GM19455 (cell line): ENCODE data around the gene PIGU.
"Not testable (repeated sequence)": the region's sequence is repeated elsewhere in the genome, so short reads cannot be mapped to it uniquely, and the experiment has no call there.

Experiments
- ATAC-seq: cut with Tn5 transposase; IDR thresholded peaks from one replicate; pipeline ENCODE4 v1.9.1; 2021; ENCODE audit not compliant: unreplicated experiment

The PIGU gene

DNA sequence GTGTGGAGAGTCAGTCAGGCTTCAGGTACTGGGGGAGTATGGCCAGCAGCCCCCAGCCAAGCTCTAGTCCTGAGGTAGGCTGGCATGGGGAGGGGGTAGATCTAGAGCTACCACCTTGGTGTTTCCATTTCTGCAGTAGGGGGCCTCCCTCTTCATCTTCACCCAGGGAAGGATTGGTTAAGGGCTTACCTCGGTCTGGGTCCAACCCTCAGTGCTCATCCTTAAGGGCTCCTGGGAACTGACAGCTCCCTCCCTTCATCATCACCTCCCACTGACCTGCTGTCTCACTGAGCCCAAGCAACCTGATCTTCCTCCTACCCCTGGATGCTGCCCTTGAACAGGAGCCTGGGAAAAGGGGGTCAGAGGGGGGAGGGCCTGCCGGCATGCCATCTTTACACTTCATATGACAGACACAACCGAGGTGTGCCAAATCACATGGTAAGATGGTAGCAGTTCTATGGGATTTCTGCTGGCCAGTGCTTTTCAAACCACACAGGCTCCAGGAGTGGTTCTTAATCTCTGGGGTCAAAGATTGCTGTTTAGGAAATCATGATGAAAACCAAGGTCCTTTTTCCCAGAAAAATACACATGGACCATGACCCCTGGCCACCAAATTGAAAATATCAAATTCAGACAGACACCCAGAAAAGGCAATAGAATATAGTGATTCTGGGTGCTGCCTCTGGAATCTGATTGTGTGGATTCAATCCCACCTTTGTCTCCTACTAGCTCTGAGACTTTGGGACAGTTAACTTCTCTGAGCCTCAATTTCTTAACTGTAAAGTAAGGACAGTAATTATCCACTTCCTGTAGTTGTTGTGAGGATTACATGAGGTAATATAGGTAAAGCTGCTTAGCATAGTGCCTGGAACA lies 30.3 kb upstream of the PIGU start:
- no peak for ATAC-seq

DNA sequence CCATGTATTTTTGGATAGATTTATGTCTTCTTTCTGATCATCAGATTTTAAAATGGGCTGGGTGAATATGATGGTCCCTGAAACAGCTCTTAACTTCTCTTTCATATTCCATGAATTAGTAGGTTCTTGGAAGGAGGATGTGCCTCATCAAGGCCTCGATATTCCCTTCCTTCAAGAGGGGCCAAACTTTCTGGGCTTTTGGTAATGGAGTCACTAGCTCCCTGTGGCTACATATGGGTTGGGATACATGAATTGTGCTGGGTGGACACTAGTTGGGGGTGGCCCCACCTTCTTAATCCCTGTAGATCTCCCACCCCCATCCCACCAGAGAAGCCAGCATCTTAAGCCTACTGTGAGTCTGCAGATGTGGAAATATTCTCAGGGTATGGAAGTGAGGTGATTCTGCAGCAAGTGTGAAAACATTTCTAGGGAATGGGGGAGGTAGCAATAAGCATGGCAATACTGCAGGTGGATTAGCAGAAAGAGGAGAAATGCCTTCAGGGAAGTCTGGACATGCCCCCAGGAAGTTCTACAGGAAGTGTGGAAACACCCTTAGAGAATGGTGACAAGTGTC lies 29.5 kb upstream of the PIGU start:
- ATAC-seq: no peak

DNA sequence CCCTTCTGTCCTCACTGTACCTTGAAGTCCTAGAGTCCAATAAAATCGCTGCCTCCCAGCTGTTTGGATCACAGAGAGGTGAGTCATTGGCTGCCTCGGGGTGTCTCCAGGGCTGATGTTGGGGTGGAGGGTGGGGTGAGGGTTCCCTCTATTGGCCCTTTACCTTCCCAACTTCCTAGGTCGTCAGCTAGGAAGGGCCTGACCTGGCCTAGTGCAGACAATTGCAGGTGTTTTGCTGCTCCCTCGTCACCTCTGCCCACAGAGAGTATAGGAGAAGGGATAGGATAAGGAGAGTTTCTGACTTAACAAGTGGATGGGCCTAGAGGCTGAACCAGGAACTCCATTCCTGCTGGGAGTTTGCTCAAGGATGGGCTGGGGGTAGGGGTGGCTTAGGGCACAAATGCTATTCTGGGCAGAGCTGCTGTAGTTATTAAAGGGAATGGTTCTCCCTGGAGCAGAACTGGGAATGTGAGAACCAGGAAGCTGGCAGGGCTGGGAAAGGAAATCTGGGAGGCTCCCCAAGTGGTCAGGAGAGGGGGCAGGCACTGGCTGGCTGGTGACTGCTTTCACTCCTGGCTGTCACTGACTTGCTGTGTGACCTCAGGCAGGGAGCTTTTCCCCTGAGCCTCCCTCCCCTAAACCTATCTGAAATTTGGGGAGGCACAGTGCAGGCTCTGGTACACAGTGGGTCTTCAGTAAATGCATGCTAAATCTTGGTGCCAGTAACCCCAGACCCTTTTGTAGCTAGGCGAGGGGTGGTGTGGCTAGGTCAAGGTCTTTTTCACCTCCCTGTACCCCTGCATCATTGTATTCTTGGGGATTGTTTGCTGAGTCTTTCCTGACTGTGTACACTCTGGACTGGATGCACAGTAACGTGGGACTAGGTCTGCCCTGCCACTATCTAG lies 28.8 kb upstream of the PIGU start:
- no peak for ATAC-seq

DNA sequence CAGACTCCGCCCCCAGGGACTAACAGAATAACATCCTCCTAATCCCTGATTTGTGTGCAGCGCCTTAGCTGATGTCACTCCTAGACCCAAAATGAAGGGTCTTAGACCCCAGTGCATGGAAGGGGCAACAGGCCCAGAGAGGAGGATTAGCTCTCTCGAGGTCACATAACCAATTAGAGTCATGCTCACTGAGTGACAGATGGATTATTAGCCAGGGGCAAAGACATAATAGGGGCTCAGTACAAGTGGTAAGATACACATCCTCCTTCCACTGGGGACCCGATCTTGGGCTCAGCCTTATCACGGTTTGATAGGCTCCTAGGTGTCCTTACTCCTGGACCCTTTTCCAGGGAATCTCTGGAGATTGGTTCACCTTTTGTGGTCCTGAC lies 28.1 kb upstream of the PIGU start:
- ATAC-seq: no peak

DNA sequence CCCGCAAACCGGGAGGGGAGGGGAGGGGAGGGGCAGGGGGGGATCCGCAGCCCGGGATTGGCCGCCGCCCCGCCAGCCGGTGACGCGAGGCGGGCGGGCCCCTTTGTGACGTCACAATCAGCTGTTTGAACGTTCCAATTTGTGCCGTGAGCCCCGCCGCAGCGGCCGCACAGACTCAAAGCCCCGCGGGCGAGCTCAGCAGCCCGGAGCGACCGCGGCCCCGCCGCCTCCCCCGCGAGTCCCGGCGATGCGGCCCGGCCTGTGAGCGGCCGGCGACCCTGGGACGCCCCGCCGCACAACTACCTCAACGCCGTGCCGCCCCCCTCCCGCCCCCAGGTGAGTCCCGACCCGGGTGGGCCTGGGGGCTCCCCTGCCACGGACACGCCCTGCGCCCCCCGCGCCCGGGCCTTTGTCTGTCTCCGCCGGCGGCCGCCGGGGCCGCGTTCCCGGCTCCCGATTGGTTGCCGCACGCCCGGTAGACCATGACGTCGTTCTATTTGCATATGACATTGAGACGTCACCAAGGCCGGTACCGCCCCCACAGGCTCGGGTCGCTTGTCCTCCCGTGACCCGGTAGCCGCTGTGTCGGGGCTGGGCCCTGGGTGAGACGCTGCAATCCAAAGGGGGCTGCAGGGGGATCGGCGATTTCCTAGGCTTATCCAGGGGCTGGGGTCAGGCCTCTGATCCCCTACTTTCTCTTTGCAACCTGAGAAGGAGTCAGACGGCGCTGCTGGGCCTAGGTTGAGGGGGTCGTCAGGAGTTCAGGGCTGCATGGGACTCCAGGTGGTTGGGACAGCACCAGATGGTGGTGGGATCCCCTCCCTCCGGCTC lies 27.5 kb upstream of the PIGU start, which contains the start of gene TP53INP2:
TSS of gene TP53INP2 (plus strand) at position 168 of the 831 bp plus-strand sequence. CDS start 4,396 bp downstream, outside the sequence.
- peak; percentile 68 for ATAC-seq

DNA sequence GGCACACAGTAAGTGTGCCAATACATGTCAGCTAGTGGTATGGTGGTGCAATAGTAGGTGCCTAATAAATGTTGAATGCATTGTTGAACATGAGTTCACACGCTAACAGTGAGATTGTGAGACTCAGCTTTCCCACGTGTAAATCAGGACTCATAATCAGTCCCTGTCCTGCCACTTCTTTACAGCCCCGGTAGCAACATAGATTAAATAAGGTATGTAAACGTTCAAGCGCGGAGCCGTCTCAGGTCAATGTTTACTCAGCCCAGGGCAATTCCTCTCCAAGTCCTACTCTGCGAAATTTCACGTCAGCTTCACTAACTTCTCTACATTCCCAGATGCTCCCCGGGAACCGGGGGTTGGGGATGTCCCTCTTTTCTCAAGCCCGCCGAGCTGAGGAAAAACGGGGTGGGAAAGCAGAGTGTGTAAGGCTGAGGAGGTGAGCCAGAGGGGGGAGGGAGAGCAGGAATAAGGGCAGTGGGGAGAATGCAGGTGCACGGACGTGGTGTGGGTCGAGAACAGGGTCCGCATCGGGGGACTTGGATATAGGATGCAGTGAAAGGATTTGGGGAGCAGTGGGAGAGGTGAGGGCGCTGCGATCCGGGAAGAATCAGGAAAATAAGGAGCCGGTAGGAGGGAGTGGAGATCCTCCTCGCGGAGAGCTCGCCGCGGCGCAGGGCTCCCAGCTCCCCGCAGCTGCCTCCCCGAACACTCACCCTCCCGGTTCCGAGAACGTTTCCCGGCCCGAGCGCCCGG lies 26.7 kb upstream of the PIGU start:
- ATAC-seq: no peak

DNA sequence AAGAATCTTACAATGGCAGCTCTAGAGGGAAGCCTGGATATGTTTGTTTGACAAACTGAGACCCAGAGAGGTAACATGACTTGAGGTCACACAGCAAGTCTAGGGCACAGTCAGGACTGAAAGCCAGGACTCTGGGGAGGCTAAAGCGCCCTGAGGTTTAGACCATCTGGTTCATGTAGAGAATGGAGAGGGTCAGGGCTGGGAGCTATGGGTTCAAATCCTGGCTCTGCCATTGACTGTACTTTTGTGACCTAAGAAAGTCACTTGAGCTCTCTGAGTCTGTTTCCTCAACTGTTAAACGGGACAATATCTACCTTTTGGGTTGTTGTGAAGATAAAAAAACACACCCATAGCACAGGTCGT lies 26.1 kb upstream of the PIGU start:
- no peak for ATAC-seq

DNA sequence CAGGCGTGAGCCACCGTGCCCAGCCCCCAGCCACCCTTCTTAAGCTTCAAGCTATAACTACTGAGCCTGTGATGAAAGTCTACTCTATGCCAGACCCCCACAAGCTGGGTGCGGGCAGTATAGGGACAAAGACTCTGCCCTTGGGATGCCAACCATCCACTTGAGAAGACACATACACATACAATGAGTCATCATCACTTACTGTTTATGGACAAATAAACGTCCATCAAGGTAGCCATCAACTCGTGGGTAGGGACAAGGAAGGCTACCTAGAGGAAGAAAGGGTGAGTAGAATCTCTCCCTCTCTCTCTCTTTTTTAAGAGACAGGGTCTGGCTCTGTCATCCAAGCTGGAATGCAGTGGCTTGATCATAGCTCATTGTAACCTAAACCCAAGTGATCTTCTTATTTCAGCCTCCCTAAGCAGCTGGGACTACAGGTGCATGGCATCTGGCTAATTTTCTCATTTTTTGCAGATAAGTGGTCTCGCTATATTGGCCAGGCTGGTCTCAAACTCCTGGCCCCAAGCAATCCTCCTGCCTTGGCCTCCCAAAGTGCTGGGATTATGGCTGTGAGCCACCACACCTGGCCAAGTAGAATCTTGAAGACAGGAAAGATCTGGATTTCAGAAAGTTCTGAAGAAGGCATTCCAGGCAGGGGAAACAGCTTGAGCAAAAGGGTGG lies 24.7 kb upstream of the PIGU start:
- no peak for ATAC-seq

DNA sequence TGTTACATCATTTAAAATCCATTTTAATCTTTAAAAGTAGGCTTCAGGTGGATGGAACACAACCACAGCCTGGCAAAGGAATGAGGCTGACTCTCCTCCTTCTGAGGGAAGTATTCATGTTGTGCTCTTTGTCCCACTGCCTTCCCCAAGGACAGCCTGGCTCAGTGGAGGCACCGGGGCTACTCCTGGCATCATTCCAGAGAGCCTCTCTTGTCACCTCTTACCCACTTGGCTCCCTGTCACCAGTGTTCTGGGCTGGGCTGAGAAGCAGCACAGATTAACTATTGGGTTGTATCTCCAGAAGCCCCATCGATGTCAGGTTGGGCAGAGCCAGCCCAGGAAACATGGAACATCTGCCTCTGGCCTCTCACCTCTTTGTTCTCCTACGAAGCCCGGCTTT lies 16.5 kb upstream of the PIGU start:
- no peak for ATAC-seq

DNA sequence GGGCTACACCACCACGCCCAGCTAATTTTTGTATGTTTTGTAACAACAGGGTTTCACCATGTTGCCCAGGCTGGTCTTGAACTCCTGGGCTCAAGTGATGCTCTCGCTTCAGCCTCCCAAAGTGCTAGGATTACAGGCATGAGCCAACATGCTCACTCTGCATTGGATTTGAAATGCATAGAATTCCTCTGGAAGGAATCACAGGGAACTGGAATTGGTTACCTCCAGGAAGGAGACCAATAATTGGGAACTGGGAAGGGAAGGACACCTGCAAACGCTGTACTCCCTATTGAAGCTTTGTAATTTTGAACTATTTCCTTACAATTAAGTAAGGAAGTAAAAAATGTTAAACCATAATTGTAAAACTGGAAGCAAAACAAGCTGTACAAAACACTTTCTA lies 14.9 kb upstream of the PIGU start:
- ATAC-seq: no peak

DNA sequence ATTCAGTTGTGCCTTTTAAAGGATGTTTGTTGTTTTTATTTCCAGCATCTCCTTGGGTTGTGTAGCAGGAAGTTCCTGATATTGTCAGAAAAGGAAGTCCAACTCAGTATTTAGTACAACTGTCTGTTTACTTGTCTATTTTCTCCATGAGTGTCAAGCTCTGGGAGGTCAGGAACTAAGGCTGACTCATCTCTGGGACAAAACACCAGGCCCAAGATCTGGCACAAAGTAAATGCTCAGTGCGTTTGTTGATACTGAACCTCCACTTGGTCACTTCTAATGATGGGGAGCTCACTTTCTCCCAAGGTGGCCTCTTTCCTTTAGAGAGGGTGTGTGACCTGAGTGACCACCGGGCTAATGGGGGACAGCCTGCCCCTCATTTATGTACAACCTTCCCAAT lies 12.6 kb upstream of the PIGU start:
- no peak for ATAC-seq

DNA sequence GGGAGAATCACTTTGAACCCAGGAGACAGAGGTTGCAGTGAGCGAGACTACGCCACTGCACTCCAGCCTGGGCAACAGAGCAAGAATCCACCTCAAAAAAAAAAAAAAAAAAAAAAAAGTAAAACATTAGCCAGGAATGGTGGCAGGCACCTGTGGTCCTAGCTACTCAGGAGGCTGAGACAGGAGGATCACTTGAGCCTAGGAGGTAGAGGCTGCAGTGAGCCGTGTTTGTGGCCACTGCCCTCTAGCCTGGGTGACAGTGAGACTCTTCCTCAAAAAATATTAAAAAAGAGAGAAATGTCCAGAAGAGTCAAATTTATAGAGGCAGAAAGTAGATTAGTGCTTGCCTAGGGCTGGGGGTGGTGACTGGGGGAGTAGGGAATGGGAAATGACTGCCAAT lies 6.8 kb upstream of the PIGU start:
- ATAC-seq: no peak

DNA sequence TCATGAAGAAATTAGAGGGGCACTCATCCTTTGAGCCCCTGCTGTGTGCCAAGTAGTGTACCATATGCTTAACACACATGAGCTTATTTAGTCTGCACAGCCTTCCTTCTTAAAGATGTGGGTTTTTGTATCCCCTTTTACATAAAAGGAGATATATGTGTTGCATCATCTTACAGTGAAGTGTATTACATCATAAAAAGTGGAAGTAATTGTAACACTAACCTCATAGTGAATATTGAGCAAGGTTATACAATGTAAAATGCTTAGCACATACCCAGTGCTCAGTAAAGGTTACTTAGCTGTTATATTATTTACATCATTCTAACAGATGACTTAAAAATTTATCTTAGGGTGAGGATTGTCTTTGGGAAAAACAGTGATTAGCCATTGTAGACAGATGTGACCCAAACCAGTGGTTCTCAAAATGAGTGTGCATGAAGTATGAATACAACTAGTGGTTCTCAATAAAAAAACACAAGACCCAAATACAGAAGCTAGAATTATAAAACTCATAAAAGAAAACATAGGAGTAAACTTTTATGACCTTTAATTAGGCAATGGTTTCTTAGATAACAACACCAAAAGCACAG lies 3.8 kb upstream of the PIGU start:
- no peak for ATAC-seq

DNA sequence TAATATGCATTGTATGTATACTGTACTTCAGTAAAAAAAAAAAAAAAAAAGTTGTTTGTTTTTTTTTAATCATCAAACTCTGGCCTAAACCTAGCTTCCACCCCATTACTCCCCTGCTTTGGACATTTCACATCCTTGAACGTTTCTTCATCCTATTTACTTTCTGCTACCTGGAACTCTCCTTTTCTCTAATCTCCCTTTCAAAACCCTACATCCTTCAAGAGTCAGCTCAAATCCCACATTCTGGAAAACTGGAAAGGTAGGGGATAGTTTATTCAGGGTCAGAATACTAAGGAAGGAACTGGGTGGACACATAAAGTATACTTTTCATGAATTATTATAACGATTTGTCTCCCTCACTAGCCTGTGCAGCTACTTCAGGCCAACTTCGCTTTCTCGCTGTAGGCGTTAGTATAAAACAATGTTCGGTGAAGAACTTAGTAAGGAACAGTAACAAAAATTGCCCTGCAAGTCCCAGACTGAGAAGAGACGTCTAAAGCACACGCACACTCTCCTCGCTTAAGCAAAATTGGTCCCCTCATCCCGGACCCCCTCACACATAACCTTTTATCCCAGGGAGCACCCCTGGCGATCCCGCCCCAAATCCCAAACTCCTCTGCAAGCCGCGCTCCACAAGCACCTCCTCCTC lies 775 bp downstream of the PIGU start:
- ATAC-seq: no peak

DNA sequence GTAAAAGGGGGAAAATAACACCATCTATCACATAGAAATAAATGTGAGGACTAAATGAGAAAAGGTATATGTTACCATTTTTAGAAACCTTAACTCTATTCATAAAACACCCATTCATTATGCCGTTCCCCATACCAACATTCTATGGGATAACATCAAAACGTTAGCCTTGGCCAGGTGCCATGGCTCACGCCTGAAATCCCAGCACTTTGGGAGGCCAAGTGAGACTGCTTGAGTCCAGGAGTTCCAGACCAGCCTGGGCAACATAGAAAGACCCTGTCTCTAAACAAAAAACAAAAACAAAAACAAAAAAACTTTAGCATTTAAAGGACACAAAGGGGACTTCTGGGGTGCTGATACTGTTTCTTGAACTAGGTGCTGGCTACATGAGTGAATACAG lies 1.3 kb downstream of the PIGU start:
- no peak for ATAC-seq

DNA sequence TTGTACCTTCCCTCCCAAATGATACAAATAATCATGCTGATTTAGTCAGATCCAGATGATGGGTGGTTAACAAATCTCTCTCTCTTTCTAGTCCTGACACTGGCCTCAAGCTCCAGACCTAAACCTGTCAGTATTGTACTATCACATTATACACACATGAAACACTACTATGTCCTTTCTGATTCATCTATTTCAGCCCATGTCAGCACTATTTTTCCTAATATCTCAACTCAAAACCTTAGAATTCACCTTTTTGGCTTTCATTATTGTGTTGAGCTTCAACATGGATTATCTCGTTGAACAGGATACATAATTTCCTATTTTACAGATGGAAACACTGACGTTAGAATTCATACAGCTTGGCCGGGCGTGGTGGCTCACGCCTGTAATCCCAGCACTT lies 3.5 kb downstream of the PIGU start:
- no peak for ATAC-seq

DNA sequence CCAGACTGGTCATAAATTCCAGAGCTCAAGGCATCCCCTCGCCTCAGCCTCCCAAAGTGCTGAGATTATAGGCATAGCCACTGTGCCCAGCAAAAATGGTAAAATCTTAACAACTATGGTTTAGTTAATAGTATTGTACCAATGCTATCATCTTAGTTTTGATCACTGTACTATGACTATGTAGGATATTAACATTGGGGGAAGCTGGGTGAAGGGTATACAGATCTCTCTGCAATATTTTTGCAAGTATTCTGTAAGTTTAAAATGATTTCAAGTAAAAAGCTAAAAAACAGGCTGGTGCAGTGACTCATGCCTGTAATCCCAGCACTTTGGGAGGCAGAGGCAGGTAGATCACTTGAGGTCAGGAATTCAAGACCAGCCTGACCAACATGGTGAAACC lies 7.8 kb downstream of the PIGU start:
- no peak for ATAC-seq

DNA sequence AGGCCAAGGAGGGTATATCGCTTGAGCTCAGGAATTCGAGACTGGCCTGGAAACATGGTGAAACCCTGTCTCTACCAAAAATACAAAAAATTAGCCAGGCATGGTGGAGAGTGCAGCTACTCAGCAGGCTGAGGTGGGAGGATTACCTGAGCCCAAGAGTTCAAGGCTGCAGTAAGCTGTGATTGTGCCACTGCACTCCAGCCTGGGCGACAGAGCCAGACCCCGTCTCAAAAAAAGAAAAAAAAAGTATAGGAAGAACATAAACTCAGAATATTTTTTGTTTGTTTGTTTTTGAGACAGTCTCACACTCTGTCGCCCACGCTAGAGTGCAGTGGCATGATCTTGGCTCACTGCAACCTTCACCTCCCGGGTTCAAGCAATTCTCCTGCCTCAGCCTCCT lies 12.1 kb downstream of the PIGU start:
- not testable (repeated sequence) for ATAC-seq
